ENCODE data around the gene OVCH1.

Gene OVCH1

DNA sequence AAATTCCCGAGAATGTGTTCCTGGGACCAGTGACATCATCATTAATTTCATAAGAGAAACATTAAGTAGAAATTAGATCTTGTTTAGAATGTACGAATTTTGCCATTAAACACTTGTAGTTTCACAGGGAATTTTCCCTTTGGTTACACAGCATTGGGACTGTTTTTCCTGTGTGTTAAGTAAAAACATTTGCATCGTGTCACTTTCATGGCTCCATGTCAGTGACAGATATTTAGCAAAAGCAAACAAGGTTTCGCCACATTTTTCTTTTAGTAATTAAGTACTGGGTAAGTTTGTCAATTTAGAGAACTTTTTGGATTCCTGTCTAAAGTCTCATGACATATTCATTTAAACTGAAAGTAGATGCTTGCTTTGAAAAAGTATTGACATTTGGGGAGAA is 45.5 kb upstream of the OVCH1 start:
- Histone ChIP-seq H3K27me3 (no peaks in the 10 kb centered on the region), H3K27ac (peak overlapping the region in 1 of 2 donors; percentile 25), H3K4me1 (peaks cover 0 to 42% (median 2%) of the 10 kb centered on the region in 4 donors), H3K9me3 (no peaks in the 10 kb centered on the region), H3K4me3 (peak overlapping the region in 1 of 2 donors; percentile 22), H3K36me3 (no peaks in the 10 kb centered on the region)
- intact Hi-C loops (cut with DNase I; ENCODE audit: low total_unique reads) = no loop called here
- no peak for DNase-seq
- TF ChIP-seq, protein P1, sequence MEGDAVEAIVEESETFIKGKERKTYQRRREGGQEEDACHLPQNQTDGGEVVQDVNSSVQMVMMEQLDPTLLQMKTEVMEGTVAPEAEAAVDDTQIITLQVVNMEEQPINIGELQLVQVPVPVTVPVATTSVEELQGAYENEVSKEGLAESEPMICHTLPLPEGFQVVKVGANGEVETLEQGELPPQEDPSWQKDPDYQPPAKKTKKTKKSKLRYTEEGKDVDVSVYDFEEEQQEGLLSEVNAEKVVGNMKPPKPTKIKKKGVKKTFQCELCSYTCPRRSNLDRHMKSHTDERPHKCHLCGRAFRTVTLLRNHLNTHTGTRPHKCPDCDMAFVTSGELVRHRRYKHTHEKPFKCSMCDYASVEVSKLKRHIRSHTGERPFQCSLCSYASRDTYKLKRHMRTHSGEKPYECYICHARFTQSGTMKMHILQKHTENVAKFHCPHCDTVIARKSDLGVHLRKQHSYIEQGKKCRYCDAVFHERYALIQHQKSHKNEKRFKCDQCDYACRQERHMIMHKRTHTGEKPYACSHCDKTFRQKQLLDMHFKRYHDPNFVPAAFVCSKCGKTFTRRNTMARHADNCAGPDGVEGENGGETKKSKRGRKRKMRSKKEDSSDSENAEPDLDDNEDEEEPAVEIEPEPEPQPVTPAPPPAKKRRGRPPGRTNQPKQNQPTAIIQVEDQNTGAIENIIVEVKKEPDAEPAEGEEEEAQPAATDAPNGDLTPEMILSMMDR (IDR thresholded peaks at IDR 0.05) = no peak

DNA sequence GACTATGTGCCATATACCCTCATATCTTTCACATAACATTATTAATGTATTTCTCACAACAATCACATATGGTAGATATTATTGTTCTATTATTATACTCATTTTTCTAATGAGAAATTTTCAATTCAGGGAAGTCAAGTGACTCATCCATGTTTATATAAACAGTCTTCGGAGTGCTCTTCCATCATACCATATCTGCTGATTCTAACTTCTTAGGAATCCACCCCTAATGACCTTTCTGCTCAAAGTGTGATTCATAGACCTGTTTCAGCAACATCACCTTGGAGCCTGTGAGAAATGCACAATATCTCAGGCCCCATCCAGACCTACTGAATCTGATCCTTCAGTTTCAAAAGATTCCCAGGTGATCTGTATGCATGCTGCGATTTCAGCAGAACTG is 39.8 kb upstream of the OVCH1 start:
- TF ChIP-seq, protein P1 (IDR thresholded peaks at IDR 0.05) = no peak
- no peak overlapping the region for H3K27ac ChIP-seq
- H3K9me3 ChIP-seq = no peaks in the 10 kb centered on the region
- no peak for DNase-seq
- intact Hi-C loops (cut with DNase I; ENCODE audit: low total_unique reads) = no loop called here
- peaks cover 0 to 7% (median 0%) of the 10 kb centered on the region in 4 donors for H3K4me1 ChIP-seq
- H3K4me3 ChIP-seq = no peak overlapping the region
- H3K27me3 ChIP-seq = no peaks in the 10 kb centered on the region
- peaks cover 4 to 11% (median 9%) of the 10 kb centered on the region in 3 donors for H3K36me3 ChIP-seq

DNA sequence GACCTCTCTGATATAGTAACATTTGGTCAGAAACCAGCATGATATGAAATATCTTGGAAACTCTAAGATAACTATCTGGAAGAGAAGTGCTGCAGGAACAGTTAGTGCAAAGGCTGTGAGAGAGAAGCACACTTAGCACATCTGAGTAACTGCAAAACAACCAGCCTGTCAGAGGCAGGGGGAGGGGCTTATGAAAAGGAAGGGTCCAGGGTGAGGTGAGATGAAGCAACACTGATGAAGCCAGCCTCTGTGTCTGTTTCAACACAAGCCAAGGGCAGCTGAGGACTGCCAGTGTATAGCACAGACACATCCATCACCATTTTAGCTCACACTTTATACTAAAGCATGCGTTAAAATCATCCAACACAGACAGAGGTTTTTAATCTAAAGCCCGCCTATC is 37.4 kb upstream of the OVCH1 start:
- no peaks in the 10 kb centered on the region for H3K27me3 ChIP-seq
- no peaks in the 10 kb centered on the region for H3K4me1 ChIP-seq
- peaks cover 4 to 11% (median 9%) of the 10 kb centered on the region in 3 donors for H3K36me3 ChIP-seq
- TF ChIP-seq, protein P1 (IDR thresholded peaks at IDR 0.05) = no peak
- no peaks in the 10 kb centered on the region for H3K9me3 ChIP-seq
- no peak for DNase-seq
- H3K27ac ChIP-seq = no peak overlapping the region
- H3K4me3 ChIP-seq = no peak overlapping the region
- intact Hi-C loops (cut with DNase I; ENCODE audit: low total_unique reads) = no loop called here

DNA sequence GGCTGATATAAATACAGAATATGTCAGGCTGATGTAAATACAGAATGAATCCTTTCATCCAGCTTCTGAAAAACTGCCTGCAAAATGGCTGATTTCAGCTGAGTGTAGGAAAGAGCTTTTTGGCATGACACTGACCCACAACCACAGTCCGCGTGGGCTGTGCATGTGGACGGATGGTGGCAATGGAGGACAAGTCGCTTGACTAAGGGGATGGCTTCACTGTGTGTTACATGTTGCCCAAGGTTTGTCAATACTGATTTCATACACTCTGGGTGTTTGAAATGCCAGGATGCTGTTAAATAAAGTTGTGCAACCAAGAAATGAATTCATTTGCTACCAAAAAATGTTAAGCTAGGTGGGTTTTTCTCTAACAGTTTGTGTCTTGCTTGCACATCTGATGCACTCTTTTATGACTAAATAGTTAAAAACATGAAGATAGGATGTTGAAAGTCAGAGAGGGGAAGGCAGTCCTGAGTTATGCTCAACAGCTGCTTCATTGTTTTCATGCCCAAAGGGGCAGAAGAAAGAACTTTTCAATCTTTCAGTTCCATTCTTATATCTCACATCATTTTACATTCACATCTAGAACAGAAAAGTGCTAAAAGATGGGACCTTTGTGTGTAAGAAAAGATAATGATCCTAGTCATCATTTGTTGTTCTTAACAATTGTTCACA is 36.5 kb upstream of the OVCH1 start:
- intact Hi-C loops (cut with DNase I; ENCODE audit: low total_unique reads) = no loop called here
- no peak for DNase-seq

DNA sequence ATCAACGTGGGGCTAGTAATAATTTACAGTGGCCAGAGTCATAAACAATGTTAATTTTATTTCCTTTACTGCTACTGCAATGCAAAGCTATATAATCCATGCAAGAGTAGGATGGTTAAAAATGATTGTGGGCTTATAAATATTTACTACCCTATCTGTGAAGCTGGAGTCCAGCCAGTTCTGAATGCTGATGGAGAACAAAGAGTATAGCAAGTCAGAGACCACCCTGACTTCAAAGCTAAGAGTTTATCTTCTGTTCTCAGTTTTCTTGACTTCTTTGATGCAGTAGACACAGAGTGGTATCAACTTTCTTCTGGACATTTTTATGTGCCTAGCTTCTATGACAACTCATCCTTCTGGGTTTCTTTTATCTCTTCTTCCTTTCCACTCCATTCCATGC is 34.0 kb upstream of the OVCH1 start:
- no peak for DNase-seq
- H3K4me1 ChIP-seq = peaks cover 0 to 17% (median 0%) of the 10 kb centered on the region in 4 donors
- H3K9me3 ChIP-seq = no peaks in the 10 kb centered on the region
- TF ChIP-seq, protein P1 (IDR thresholded peaks at IDR 0.05) = no peak
- intact Hi-C loops (cut with DNase I; ENCODE audit: low total_unique reads) = no loop called here
- H3K36me3 ChIP-seq = peaks cover 4 to 11% (median 9%) of the 10 kb centered on the region in 3 donors
- H3K4me3 ChIP-seq = no peak overlapping the region
- no peak overlapping the region for H3K27ac ChIP-seq
- H3K27me3 ChIP-seq = no peaks in the 10 kb centered on the region

More for the DNA sequence above, 36.5 kb upstream of the OVCH1 start:
- Histone ChIP-seq H3K4me3 (no peak overlapping the region), H3K9me3 (no peaks in the 10 kb centered on the region), H3K36me3 (peaks cover 4 to 11% (median 9%) of the 10 kb centered on the region in 3 donors), H3K27ac (no peak overlapping the region), H3K27me3 (no peaks in the 10 kb centered on the region), H3K4me1 (peaks cover 0 to 4% (median 0%) of the 10 kb centered on the region in 4 donors)
- TF ChIP-seq, protein P1 (IDR thresholded peaks at IDR 0.05) = no peak
